HG03159 (cell line): ENCODE data around the gene SBF1.
A peak's percentile ranks its signal among the peaks of the same experiment; 100 is the strongest.

Experiments
- ATAC-seq: cut with Tn5 transposase; IDR thresholded peaks from one replicate; pipeline ENCODE4 v1.9.1; 2021; ENCODE audit warnings: mild to moderate bottlenecking, moderate library complexity; ENCODE audit not compliant: unreplicated experiment

The SBF1 gene

GRCh38 chr22:50486561-50487289, 11.9 kb upstream of the SBF1 start, which contains the start of gene MIOX:
MIOX (plus strand) TSS chr22:50486859; CDS start chr22:50486898, 39 bp downstream.
- no peak for ATAC-seq

- ATAC-seq, result no peak
Measured at GRCh38 chr22:50485221-50486131, 10.6 kb upstream of the SBF1 start.

- ATAC-seq, result no peak
Measured at GRCh38 chr22:50483977-50484853, 9.4 kb upstream of the SBF1 start.

- no peak for ATAC-seq
Measured at GRCh38 chr22:50483556-50483955, 8.7 kb upstream of the SBF1 start.

- no peak for ATAC-seq
Measured at GRCh38 chr22:50483106-50483505, 8.3 kb upstream of the SBF1 start.

GRCh38 chr22:50482107-50483074, 7.6 kb upstream of the SBF1 start:
- no peak for ATAC-seq

- ATAC-seq, result no peak
Measured at GRCh38 chr22:50481440-50482106, 6.7 kb upstream of the SBF1 start, which contains the start of gene ADM2. ADM2 (plus strand) TSS chr22:50481543; CDS start chr22:50481848, 305 bp downstream.

- ATAC-seq, result no peak
Measured at GRCh38 chr22:50481045-50481439, 6.2 kb upstream of the SBF1 start.

GRCh38 chr22:50479721-50480120, 4.9 kb upstream of the SBF1 start:
- ATAC-seq, result no peak

- no peak for ATAC-seq
Measured at GRCh38 chr22:50477923-50478322, 3.1 kb upstream of the SBF1 start.

GRCh38 chr22:50476868-50477267, 2.0 kb upstream of the SBF1 start:
- no peak for ATAC-seq

GRCh38 chr22:50475652-50476002, 792 bp upstream of the SBF1 start:
- no peak for ATAC-seq

GRCh38 chr22:50473855-50474671, 772 bp downstream of the SBF1 start:
- no peak for ATAC-seq

- ATAC-seq, result no peak
Measured at GRCh38 chr22:50473088-50473487, 1.7 kb downstream of the SBF1 start.

GRCh38 chr22:50471962-50472361, 2.9 kb downstream of the SBF1 start:
- no peak for ATAC-seq

GRCh38 chr22:50471197-50471847, 3.5 kb downstream of the SBF1 start:
- no peak for ATAC-seq

GRCh38 chr22:50470491-50470890, 4.3 kb downstream of the SBF1 start:
- peak; percentile 7 for ATAC-seq
